ENCODE results near the gene HDAC4. TPM values are rescaled to one million over a fixed set of nuclear protein-coding genes. Genes with fewer than 3 reads are reported as not detected.

HDAC4 gene
- total and polyA plus RNA-seq, 10 of the 15 experiments (the other 5 are each of a cell fraction or from before 2014, with no cell fraction given) = 0.22 to 15.7 (median 4.8) TPM

GRCh38 chr2:239055756-239056493, 344.9 kb downstream of the HDAC4 start (continued):
- TF ChIP-seq ZBTB11 (CRISPR knock-in tag; IDR thresholded peaks at IDR 0.05) (no peak), MYB (IDR thresholded peaks at IDR 0.05; ENCODE audit: borderline replicate concordance, low read depth, low read length) (no peak)

- no TSS peak for BruUV-seq (replicated peaks)
- Histone ChIP-seq H3K4me3 (no peak overlapping the region), H3K27me3 (replicated peaks in 1 of 2; ENCODE audit: control insufficient read depth in 2 of 2, insufficient read depth in 2 of 2, low read length in 1 of 2) (no peaks in the 10 kb centered on the region), H4K20me1 (ENCODE audit: control insufficient read depth, insufficient read depth) (no peaks in the 10 kb centered on the region), H3K27ac (ENCODE audit: control insufficient read depth, insufficient read depth) (no peak overlapping the region), H3K36me3 (ENCODE audit: control insufficient read depth in 2 of 2, insufficient read depth in 2 of 2, low read length in 1 of 2) (no peaks in the 10 kb centered on the region), H3K9ac (ENCODE audit: control insufficient read depth, insufficient read depth, low read length) (no peak overlapping the region), H3K4me2 (ENCODE audit: control insufficient read depth, insufficient read depth) (no peak overlapping the region), H3K79me2 (ENCODE audit: control insufficient read depth, insufficient read depth, low read length) (no peaks in the 10 kb centered on the region), H2AFZ (ENCODE audit: control insufficient read depth, low read depth, low read length) (no peak overlapping the region), H3K4me1 (ENCODE audit: control insufficient read depth, insufficient read depth, low read length) (no peaks in the 10 kb centered on the region), H3K9me3 (replicated peaks; ENCODE audit: control insufficient read depth, insufficient read depth, low read length) (no peaks in the 10 kb centered on the region)
- ChIA-PET SMC1A (ENCODE audit: uncharacterized antibody, unreplicated experiment) (no interaction called here), POLR2A (no interaction called here), RAD21 (ENCODE audit: unreplicated experiment) (no interaction called here), CTCF (no interaction called here)
- no peak for ATAC-seq
- in situ Hi-C loops (cut with MboI) (no loop called here), intact Hi-C loops (cut with micrococcal nuclease; ENCODE audit: unreplicated experiment) (no loop called here)
- TF ChIP-seq NR2C2 (IDR thresholded peaks at IDR 0.05; ENCODE audit: borderline replicate concordance, control insufficient read depth, insufficient read length, low read depth) (no peak), CBFB (IDR thresholded peaks at IDR 0.05; ENCODE audit: low read depth) (no peak), POLR2AphosphoS5 (IDR thresholded peaks at IDR 0.05; ENCODE audit: low read length) (no peak), E2F4 (IDR thresholded peaks at IDR 0.05; ENCODE audit: low read depth, low read length) (no peak), YBX1 (IDR thresholded peaks at IDR 0.05) (no peak), SPI1 (IDR thresholded peaks at IDR 0.05; ENCODE audit: borderline replicate concordance, insufficient read depth, low read depth, low read length) (no peak), ATF7 (IDR thresholded peaks at IDR 0.05; ENCODE audit: low read depth) (no peak), RAD21 (IDR thresholded peaks at IDR 0.05; ENCODE audit: insufficient read depth, low read depth, low read length) (no peak), ZSCAN29 (IDR thresholded peaks at IDR 0.05) (no peak)
- FAIRE-seq = no peak
- 81% methylated on average over 8 of the region's 8 CpGs for WGBS (ENCODE audit: insufficient coverage, insufficient replicate concordance, low lambda C conversion rate, missing lambda C conversion rate)
- no peak for DNase-seq (ENCODE audit: low read depth, low spot score)
Measured at GRCh38 chr2:239054921-239055320, 345.9 kb downstream of the HDAC4 start.

All from GM12878 (cell line).